KOPT-K1 (cell line): ENCODE data around the gene SLC1A2.
"Not testable (repeated sequence)": the region's sequence is repeated elsewhere in the genome, so short reads cannot be mapped to it uniquely, and the experiment has no call there.

Experiments used
- H3K27ac ChIP-seq: fragments of 200-600 bp; sonication (generic); 2 replicates; pipeline ENCODE4 v1.5.1; 2016; ENCODE audit warnings: antibody characterized with exemption, mild to moderate bottlenecking, low read depth, low read length; ENCODE audit not compliant: poor library complexity, severe bottlenecking
- H3K36me3 ChIP-seq: fragments of 200-600 bp; sonication (generic); 2 replicates; pipeline ENCODE4 v1.5.1; 2017; ENCODE audit warnings: antibody characterized with exemption, mild to moderate bottlenecking, low read length, moderate library complexity; ENCODE audit not compliant: insufficient read depth
- H3K9me3 ChIP-seq: fragments of 200-600 bp; sonication (generic); 2 replicates; pipeline ENCODE4 v1.5.1; 2017; ENCODE audit warnings: antibody characterized with exemption, low read length, mild to moderate bottlenecking; ENCODE audit not compliant: insufficient read depth, poor library complexity, severe bottlenecking

The SLC1A2 gene

GRCh38 chr11:35231076-35231860 is 188.1 kb downstream of the SLC1A2 start:
- Histone ChIP-seq H3K9me3 (peaks cover 8% of the 10 kb centered on the region), H3K36me3 (no peaks in the 10 kb centered on the region), H3K27ac (no peak overlapping the region)

- Histone ChIP-seq H3K27ac (no peak overlapping the region), H3K9me3 (peaks cover 8% of the 10 kb centered on the region), H3K36me3 (no peaks in the 10 kb centered on the region)
Observed at GRCh38 chr11:35230388-35230787, 189.0 kb downstream of the SLC1A2 start.

- Histone ChIP-seq H3K27ac (no peak overlapping the region), H3K9me3 (peaks cover under 1% of the 10 kb centered on the region), H3K36me3 (no peaks in the 10 kb centered on the region)
Observed at GRCh38 chr11:35228328-35228725, 191.0 kb downstream of the SLC1A2 start.

- Histone ChIP-seq H3K36me3 (no peaks in the 10 kb centered on the region), H3K9me3 (no peaks in the 10 kb centered on the region), H3K27ac (no peak overlapping the region)
Observed at GRCh38 chr11:35227576-35228327, 191.6 kb downstream of the SLC1A2 start.

GRCh38 chr11:35226756-35227155 is 192.6 kb downstream of the SLC1A2 start:
- not testable (repeated sequence) for H3K27ac ChIP-seq, H3K36me3 ChIP-seq, H3K9me3 ChIP-seq

GRCh38 chr11:35225946-35226520 is 193.3 kb downstream of the SLC1A2 start:
- no peaks in the 10 kb centered on the region for H3K36me3 ChIP-seq

GRCh38 chr11:35223991-35224390 is 195.4 kb downstream of the SLC1A2 start:
- Histone ChIP-seq H3K36me3 (no peaks in the 10 kb centered on the region), H3K27ac (no peak overlapping the region), H3K9me3 (no peaks in the 10 kb centered on the region)

More at GRCh38 chr11:35225946-35226520, 193.3 kb downstream of the SLC1A2 start:
- H3K27ac ChIP-seq, result no peak overlapping the region
- no peaks in the 10 kb centered on the region for H3K9me3 ChIP-seq

GRCh38 chr11:35223371-35223796 is 196.0 kb downstream of the SLC1A2 start:
- Histone ChIP-seq H3K27ac (no peak overlapping the region), H3K9me3 (no peaks in the 10 kb centered on the region), H3K36me3 (no peaks in the 10 kb centered on the region)

- H3K9me3 ChIP-seq, result no peaks in the 10 kb centered on the region
- H3K36me3 ChIP-seq, result no peaks in the 10 kb centered on the region
- H3K27ac ChIP-seq, result no peak overlapping the region
Observed at GRCh38 chr11:35218956-35219355, 200.4 kb downstream of the SLC1A2 start.

GRCh38 chr11:35216962-35217678 is 202.2 kb downstream of the SLC1A2 start:
- Histone ChIP-seq H3K27ac (peak overlapping the region; percentile 63), H3K9me3 (no peaks in the 10 kb centered on the region), H3K36me3 (no peaks in the 10 kb centered on the region)

GRCh38 chr11:35215945-35216344 is 203.4 kb downstream of the SLC1A2 start:
- H3K36me3 ChIP-seq, result no peaks in the 10 kb centered on the region
- no peak overlapping the region for H3K27ac ChIP-seq
- no peaks in the 10 kb centered on the region for H3K9me3 ChIP-seq

GRCh38 chr11:35214792-35215193 is 204.6 kb downstream of the SLC1A2 start:
- Histone ChIP-seq H3K36me3 (no peaks in the 10 kb centered on the region), H3K27ac (no peak overlapping the region), H3K9me3 (peaks cover 2% of the 10 kb centered on the region)

- H3K36me3 ChIP-seq, result no peaks in the 10 kb centered on the region
- no peak overlapping the region for H3K27ac ChIP-seq
- H3K9me3 ChIP-seq, result peaks cover 4% of the 10 kb centered on the region
Observed at GRCh38 chr11:35214226-35214770, 205.1 kb downstream of the SLC1A2 start.

GRCh38 chr11:35211952-35212351 is 207.4 kb downstream of the SLC1A2 start:
- Histone ChIP-seq H3K27ac (no peak overlapping the region), H3K9me3 (peaks cover 4% of the 10 kb centered on the region), H3K36me3 (no peaks in the 10 kb centered on the region)
